HCT116 (cell line): ENCODE data around the gene PLA2G12B. TPM values are rescaled to one million over a fixed set of nuclear protein-coding genes. Genes with fewer than 3 reads are reported as not detected.

Experiments used
- ATAC-seq: fragments of 200-7000 bp; cut with Tn5 transposase; 2 replicates; pipeline ENCODE4 v1.9.1; 2020; ENCODE audit warnings: mild to moderate bottlenecking, moderate library complexity
- BruUV-seq: library from RNA; stranded (reverse); fragments of 400-500 nt; replicated peaks from 2 replicates; lab custom pipeline; 2021; lab: Mats Ljungman, UMichigan
- CTCF ChIA-PET: fragments of 300-600 bp; sonication (Branson Sonifier 250); formaldehyde crosslinking; loops from one replicate; lab custom pipeline; 2021; ENCODE audit warnings: antibody characterized with exemption; lab: Charles Lee
- POLR2A ChIA-PET: fragments of 300-600, 350-600 bp; sonication (Branson Sonifier 250); formaldehyde crosslinking; loops from one replicate; lab custom pipeline; 2021; ENCODE audit warnings: antibody characterized with exemption; lab: Charles Lee
- RAD21 ChIA-PET, 2 experiments: fragments of 300-600 bp; sonication (Branson Sonifier 250); formaldehyde crosslinking; loops; one replicate each; lab custom pipeline; 2023; ENCODE audit warnings: low total read pairs in 2 of 2; ENCODE audit not compliant: uncharacterized antibody in 2 of 2, unreplicated experiment in 2 of 2, low non-redundant PET in 1 of 2; lab: Charles Lee
- DNase-seq: peaks from one replicate; pipeline ENCODE4 v3.0.0-alpha.2; 2010; ENCODE audit warnings: low read depth, low spot score
- H2AFZ ChIP-seq: fragments of 200-600 bp; shearing (Covaris generic), sonication (generic); 2 replicates; pipeline ENCODE4 v1.6.1; 2017; ENCODE audit warnings: low read depth, mixed run types, mixed read lengths, antibody characterized with exemption, low read length; ENCODE audit not compliant: poor library complexity, severe bottlenecking
- H3K27ac ChIP-seq: 2 replicates; pipeline ENCODE4 v1.5.1; 2012; ENCODE audit warnings: low read depth, low read length
- H3K27me3 ChIP-seq: fragments of 200-600 bp; sonication (generic); 2 replicates; pipeline ENCODE4 v1.6.1; 2016; ENCODE audit warnings: mixed run types, low read length, mixed read lengths; ENCODE audit not compliant: insufficient read depth
- H3K36me3 ChIP-seq, 2 experiments: fragments of 200-500 bp in 1 of 2; fragments of 200-600 bp in 1 of 2; sonication (Bioruptor generic) in 1 of 2; sonication (generic) in 1 of 2; 2 replicates each; pipeline versions ENCODE4 v1.5.1 to v1.6.1; 2014 to 2016; ENCODE audit warnings: low read length in 2 of 2, inconsistent platforms in 1 of 2, mixed read lengths in 1 of 2, mixed run types in 1 of 2; ENCODE audit not compliant: insufficient read depth in 2 of 2, control insufficient read depth in 1 of 2
- H3K4me1 ChIP-seq, 2 experiments: fragments of 200-600 bp in 1 of 2; sonication (generic) in 1 of 2; 2 replicates each; pipeline versions ENCODE4 v1.5.1 to v1.6.1; 2012 to 2017; ENCODE audit warnings: low read length in 2 of 2, inconsistent platforms in 1 of 2, mild to moderate bottlenecking in 1 of 2, mixed read lengths in 1 of 2, mixed run types in 1 of 2, moderate library complexity in 1 of 2; ENCODE audit not compliant: insufficient read depth in 2 of 2, control insufficient read depth in 1 of 2
- H3K4me2 ChIP-seq: fragments of 200-600 bp; sonication (generic); 2 replicates; pipeline ENCODE4 v1.6.1; 2017; ENCODE audit warnings: mixed run types, low read length, mixed read lengths
- H3K4me3 ChIP-seq, 2 experiments: fragments of 200-600 bp in 1 of 2; sonication (generic) in 1 of 2; replicated peaks in 1 of 2; 2 replicates each; pipeline ENCODE4 v1.5.1; 2011 to 2016; ENCODE audit warnings: low read length in 2 of 2, control low read depth in 1 of 2, low read depth in 1 of 2, mild to moderate bottlenecking in 1 of 2, mixed read lengths in 1 of 2, mixed run types in 1 of 2
- H3K79me2 ChIP-seq: fragments of 200-600 bp; sonication (generic); 2 replicates; pipeline ENCODE4 v1.6.1; 2017; ENCODE audit warnings: mild to moderate bottlenecking, mixed run types, low read length, moderate library complexity, mixed read lengths; ENCODE audit not compliant: insufficient read depth
- H3K9ac ChIP-seq: fragments of 200-600 bp; sonication (generic); 2 replicates; pipeline ENCODE4 v1.6.1; 2016; ENCODE audit warnings: low read length, mixed read lengths
- H3K9me2 ChIP-seq: fragments of 200-600 bp; sonication (generic), shearing (Covaris generic); 2 replicates; pipeline ENCODE4 v1.6.1; 2017; ENCODE audit warnings: mixed run types, mild to moderate bottlenecking, moderate library complexity; ENCODE audit not compliant: insufficient read depth
- H3K9me3 ChIP-seq, 2 experiments: fragments of 200-500 bp in 1 of 2; fragments of 200-600 bp in 1 of 2; sonication (Bioruptor generic) in 1 of 2; sonication (generic) in 1 of 2; 2 replicates each; pipeline ENCODE4 v1.6.1; 2014 to 2017; ENCODE audit warnings: low read length in 2 of 2, mixed read lengths in 2 of 2, inconsistent platforms in 1 of 2, low read depth in 1 of 2, mild to moderate bottlenecking in 1 of 2, mixed run types in 1 of 2, moderate library complexity in 1 of 2; ENCODE audit not compliant: control insufficient read depth in 1 of 2, insufficient read depth in 1 of 2
- H4K20me1 ChIP-seq: fragments of 200-600 bp; sonication (generic), shearing (Covaris generic); 2 replicates; pipeline ENCODE4 v1.6.1; 2017; ENCODE audit warnings: mixed run types, mild to moderate bottlenecking, moderate library complexity; ENCODE audit not compliant: insufficient read depth
- ATF3 ChIP-seq: IDR thresholded peaks from 2 replicates; pipeline ENCODE4 v1.6.1; 2012
- CBX3 ChIP-seq: IDR thresholded peaks from 2 replicates; pipeline ENCODE4 v1.6.1; 2012; ENCODE audit warnings: low read depth
- CEBPB ChIP-seq: IDR thresholded peaks from 2 replicates; pipeline ENCODE4 v1.6.1; 2012; ENCODE audit warnings: low read depth
- CTCF ChIP-seq, 3 experiments: fragments of 200-600 bp in 1 of 3; sonication (generic) in 1 of 3; IDR thresholded peaks in 2 of 3; conservative IDR thresholded peaks in 1 of 3; 2 replicates each; pipeline ENCODE4 v1.5.1; 2012 to 2017; ENCODE audit warnings: low read depth in 2 of 3, low read length in 2 of 3, antibody characterized with exemption in 1 of 3, borderline replicate concordance in 1 of 3, control low read depth in 1 of 3, mild to moderate bottlenecking in 1 of 3, mixed read lengths in 1 of 3, mixed run types in 1 of 3, moderate library complexity in 1 of 3; ENCODE audit not compliant: insufficient read depth in 1 of 3
- EGR1 ChIP-seq: IDR thresholded peaks from 2 replicates; pipeline ENCODE4 v1.6.1; 2012; ENCODE audit warnings: low read depth
- EZH2 ChIP-seq: fragments of 200-600 bp; sonication (generic); IDR thresholded peaks from 2 replicates; pipeline ENCODE4 v1.6.1; 2017; ENCODE audit warnings: antibody characterized with exemption, mixed run types
- EZH2phosphoT487 ChIP-seq: fragments of 200-600 bp; IDR thresholded peaks from 2 replicates; pipeline ENCODE4 v1.6.1; 2018; ENCODE audit warnings: antibody characterized with exemption, borderline replicate concordance
- FOSL1 ChIP-seq: IDR thresholded peaks from 2 replicates; pipeline ENCODE4 v1.6.1; 2012; ENCODE audit warnings: low read depth
- JUND ChIP-seq: IDR thresholded peaks from 2 replicates; pipeline ENCODE4 v1.6.1; 2012
- MAX ChIP-seq: IDR thresholded peaks from 2 replicates; pipeline ENCODE4 v1.6.1; 2012
- POLR2A ChIP-seq: IDR thresholded peaks from 2 replicates; pipeline ENCODE4 v1.7.0; 2011; ENCODE audit warnings: borderline replicate concordance; ENCODE audit not compliant: insufficient read depth, insufficient read length; ENCODE audit errors: extremely low read depth
- POLR2AphosphoS5 ChIP-seq: IDR thresholded peaks from 2 replicates; pipeline ENCODE4 v1.6.1; 2011; ENCODE audit warnings: mild to moderate bottlenecking, low read depth, low read length, moderate library complexity
- RAD21 ChIP-seq: IDR thresholded peaks from 2 replicates; pipeline ENCODE4 v1.6.1; 2012; ENCODE audit warnings: low read depth, mild to moderate bottlenecking
- REST ChIP-seq: IDR thresholded peaks from 2 replicates; pipeline ENCODE4 v1.6.1; 2012; ENCODE audit warnings: low read depth
- SIN3A ChIP-seq: IDR thresholded peaks from 2 replicates; pipeline ENCODE4 v1.6.1; 2012; ENCODE audit warnings: low read depth
- SRF ChIP-seq: IDR thresholded peaks from 2 replicates; pipeline ENCODE4 v1.6.1; 2012; ENCODE audit warnings: low read depth
- YY1 ChIP-seq: IDR thresholded peaks from 2 replicates; pipeline ENCODE4 v1.6.1; 2011; ENCODE audit warnings: low read length, low read depth, moderate library complexity, mild to moderate bottlenecking; ENCODE audit not compliant: insufficient replicate concordance; ENCODE audit errors: extremely low read depth
- ZBTB33 ChIP-seq: IDR thresholded peaks from 2 replicates; pipeline ENCODE4 v1.6.1; 2011; ENCODE audit warnings: mild to moderate bottlenecking, low read length, moderate library complexity; ENCODE audit not compliant: insufficient replicate concordance; ENCODE audit errors: extremely low read depth
- ZFX ChIP-seq: fragments of 450-650 bp; IDR thresholded peaks from 2 replicates; pipeline ENCODE4 v1.6.1; 2017
- ZNF274 ChIP-seq: fragments of 200-500 bp; sonication (Bioruptor generic); IDR thresholded peaks from 2 replicates; pipeline ENCODE4 v1.6.1; 2014; ENCODE audit warnings: mild to moderate bottlenecking, low read depth, low read length, inconsistent platforms
- intact Hi-C: fragments of 100-400 bp; cut with micrococcal nuclease; formaldehyde crosslinking; loops from 2 replicates; pipeline ENCODE4 v1.10.0; 2022
- total RNA-seq: library from RNA; stranded (reverse); gene quantifications from one replicate; pipeline ENCODE4 v1.2.1, GENCODE V29; 2021; ENCODE audit not compliant: unreplicated experiment

Gene PLA2G12B
- total RNA-seq, 1 experiment from 2014 or later, result not detected

- ChIA-PET CTCF (no interaction called here), RAD21 (no interaction called here), POLR2A (no interaction called here)
- Histone ChIP-seq H4K20me1 (no peaks in the 10 kb centered on the region), H3K9me2 (no peaks in the 10 kb centered on the region), H3K36me3 (peaks cover 5 to 15% of the 10 kb centered on the region in 2 experiments; a peak in 3 of 4 replicates), H3K9ac (no peak overlapping the region), H3K27ac (no peak overlapping the region), H3K9me3 (no peaks in the 10 kb centered on the region), H3K79me2 (no peaks in the 10 kb centered on the region), H3K4me3 (no peak overlapping the region), H3K4me1 (no peaks in the 10 kb centered on the region), H3K4me2 (no peak overlapping the region), H3K27me3 (no peaks in the 10 kb centered on the region), H2AFZ (no peak overlapping the region)
- BruUV-seq, result no TSS peak
- TF ChIP-seq CTCF (IDR thresholded peaks at IDR 0.05 in 2 of 3, conservative IDR thresholded peaks at IDR 0.05 in 1 of 3; ENCODE audit: borderline replicate concordance in 1 of 3, insufficient read depth in 1 of 3, low read depth in 2 of 3, low read length in 2 of 3) (no peak), CEBPB (no peak), JUND (no peak), ZNF274 (no peak), POLR2AphosphoS5 (no peak), CBX3 (no peak), REST (no peak), ATF3 (no peak), RAD21 (no peak), YY1 (no peak), EZH2 (no peak), ZBTB33 (no peak), SRF (no peak), FOSL1 (no peak), POLR2A (no peak), EZH2phosphoT487 (no peak), SIN3A (no peak), EGR1 (no peak), MAX (no peak), ZFX (no peak)
- no peak for ATAC-seq
- no peak for DNase-seq
- intact Hi-C loops, result no loop called here
These were observed 49.2 kb upstream of the PLA2G12B start for GRCh38 chr10:73003822-73004221.
